GM23338 (cell line): ENCODE data around the gene COPE.
A peak's percentile ranks its signal among the peaks of the same experiment; 100 is the strongest.

Experiments used
- CREB1 ChIP-seq: fragments of 250-450 bp; sonication (Bioruptor Pico); IDR thresholded peaks from 2 replicates; pipeline ENCODE4 v1.5.0; 2020; ENCODE audit warnings: low read depth, mild to moderate bottlenecking, moderate library complexity
- EZH2 ChIP-seq: fragments of 200-600 bp; sonication (generic); IDR thresholded peaks from one replicate; pipeline ENCODE4 v1.8.0; 2017; ENCODE audit warnings: antibody characterized with exemption, mild to moderate bottlenecking, low read depth; ENCODE audit not compliant: unreplicated experiment
- NANOG ChIP-seq: IDR thresholded peaks from 2 replicates; pipeline ENCODE4 v1.6.1; 2016; ENCODE audit warnings: antibody characterized with exemption, borderline replicate concordance
- POLR2AphosphoS5 ChIP-seq: IDR thresholded peaks from 2 replicates; pipeline ENCODE4 v1.6.1; 2016; ENCODE audit warnings: antibody characterized with exemption, low read depth
- ZNF331 ChIP-seq: fragments of 250-450 bp; sonication (Bioruptor Pico); IDR thresholded peaks from 2 replicates; pipeline ENCODE4 v1.5.0; 2020; ENCODE audit warnings: low read depth, mild to moderate bottlenecking, moderate library complexity
- TF ChIP-seq, protein P1 (sequence below): IDR thresholded peaks from one replicate; pipeline ENCODE4 v1.6.1; 2018; ENCODE audit warnings: antibody characterized with exemption; ENCODE audit not compliant: unreplicated experiment
- TF ChIP-seq, protein P2 (sequence below), 2 experiments: fragments of 200-600 bp in 1 of 2; sonication (generic) in 1 of 2; conservative IDR thresholded peaks; 2 replicates each; pipeline versions ENCODE4 v1.5.1 to v1.6.1; 2016 to 2017; ENCODE audit warnings: antibody characterized with exemption in 2 of 2, low read depth in 2 of 2, mild to moderate bottlenecking in 2 of 2, moderate library complexity in 1 of 2

DNA sequence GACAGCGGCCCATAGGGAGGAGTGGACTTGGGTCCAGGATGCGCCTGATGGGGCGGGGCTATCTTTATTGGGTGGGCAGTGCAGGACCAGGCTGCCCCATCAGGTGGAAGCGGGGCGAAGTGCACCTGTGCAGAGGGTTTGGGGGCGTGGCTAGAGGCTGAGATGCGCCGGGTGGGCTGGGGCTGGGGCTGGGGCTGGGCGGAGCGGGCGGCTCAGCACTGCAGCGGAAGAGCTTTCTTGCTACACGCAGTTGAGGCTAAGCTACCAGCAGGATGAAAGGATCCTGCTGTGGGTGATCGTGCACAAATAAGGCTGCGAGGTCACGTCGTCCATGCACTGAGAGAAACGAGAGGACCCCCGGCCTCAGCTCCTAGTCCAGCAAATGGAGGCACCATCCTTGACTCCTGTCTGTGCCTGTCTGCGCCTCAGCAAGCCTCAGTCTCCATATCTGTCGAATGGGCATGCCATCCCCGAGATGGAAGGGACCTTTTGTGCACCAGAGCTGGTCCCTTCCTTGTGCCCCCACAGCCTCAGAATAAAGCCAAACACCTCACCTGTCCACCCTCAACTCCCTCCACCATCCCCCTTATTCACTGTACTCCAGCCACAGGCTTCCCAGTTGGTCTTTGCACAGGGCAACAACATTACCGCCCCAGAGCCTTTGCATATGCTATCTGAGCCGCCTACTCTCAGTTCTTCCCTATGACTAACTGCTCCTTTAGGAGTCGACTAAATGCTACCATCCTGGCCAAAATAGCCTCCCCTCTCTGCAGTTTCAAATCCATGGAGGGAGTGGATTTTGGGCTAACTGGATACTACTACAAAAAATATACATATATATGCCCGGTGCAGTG is 42.8 kb upstream of the COPE start:
- TF ChIP-seq, protein P1, sequence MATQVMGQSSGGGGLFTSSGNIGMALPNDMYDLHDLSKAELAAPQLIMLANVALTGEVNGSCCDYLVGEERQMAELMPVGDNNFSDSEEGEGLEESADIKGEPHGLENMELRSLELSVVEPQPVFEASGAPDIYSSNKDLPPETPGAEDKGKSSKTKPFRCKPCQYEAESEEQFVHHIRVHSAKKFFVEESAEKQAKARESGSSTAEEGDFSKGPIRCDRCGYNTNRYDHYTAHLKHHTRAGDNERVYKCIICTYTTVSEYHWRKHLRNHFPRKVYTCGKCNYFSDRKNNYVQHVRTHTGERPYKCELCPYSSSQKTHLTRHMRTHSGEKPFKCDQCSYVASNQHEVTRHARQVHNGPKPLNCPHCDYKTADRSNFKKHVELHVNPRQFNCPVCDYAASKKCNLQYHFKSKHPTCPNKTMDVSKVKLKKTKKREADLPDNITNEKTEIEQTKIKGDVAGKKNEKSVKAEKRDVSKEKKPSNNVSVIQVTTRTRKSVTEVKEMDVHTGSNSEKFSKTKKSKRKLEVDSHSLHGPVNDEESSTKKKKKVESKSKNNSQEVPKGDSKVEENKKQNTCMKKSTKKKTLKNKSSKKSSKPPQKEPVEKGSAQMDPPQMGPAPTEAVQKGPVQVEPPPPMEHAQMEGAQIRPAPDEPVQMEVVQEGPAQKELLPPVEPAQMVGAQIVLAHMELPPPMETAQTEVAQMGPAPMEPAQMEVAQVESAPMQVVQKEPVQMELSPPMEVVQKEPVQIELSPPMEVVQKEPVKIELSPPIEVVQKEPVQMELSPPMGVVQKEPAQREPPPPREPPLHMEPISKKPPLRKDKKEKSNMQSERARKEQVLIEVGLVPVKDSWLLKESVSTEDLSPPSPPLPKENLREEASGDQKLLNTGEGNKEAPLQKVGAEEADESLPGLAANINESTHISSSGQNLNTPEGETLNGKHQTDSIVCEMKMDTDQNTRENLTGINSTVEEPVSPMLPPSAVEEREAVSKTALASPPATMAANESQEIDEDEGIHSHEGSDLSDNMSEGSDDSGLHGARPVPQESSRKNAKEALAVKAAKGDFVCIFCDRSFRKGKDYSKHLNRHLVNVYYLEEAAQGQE = no peak
- TF ChIP-seq CREB1 = no peak
- TF ChIP-seq, protein P2, sequence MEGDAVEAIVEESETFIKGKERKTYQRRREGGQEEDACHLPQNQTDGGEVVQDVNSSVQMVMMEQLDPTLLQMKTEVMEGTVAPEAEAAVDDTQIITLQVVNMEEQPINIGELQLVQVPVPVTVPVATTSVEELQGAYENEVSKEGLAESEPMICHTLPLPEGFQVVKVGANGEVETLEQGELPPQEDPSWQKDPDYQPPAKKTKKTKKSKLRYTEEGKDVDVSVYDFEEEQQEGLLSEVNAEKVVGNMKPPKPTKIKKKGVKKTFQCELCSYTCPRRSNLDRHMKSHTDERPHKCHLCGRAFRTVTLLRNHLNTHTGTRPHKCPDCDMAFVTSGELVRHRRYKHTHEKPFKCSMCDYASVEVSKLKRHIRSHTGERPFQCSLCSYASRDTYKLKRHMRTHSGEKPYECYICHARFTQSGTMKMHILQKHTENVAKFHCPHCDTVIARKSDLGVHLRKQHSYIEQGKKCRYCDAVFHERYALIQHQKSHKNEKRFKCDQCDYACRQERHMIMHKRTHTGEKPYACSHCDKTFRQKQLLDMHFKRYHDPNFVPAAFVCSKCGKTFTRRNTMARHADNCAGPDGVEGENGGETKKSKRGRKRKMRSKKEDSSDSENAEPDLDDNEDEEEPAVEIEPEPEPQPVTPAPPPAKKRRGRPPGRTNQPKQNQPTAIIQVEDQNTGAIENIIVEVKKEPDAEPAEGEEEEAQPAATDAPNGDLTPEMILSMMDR (conservative IDR thresholded peaks at IDR 0.05; ENCODE audit: low read depth in 2 of 2) = peak in 1 of 2 experiments; percentile 33; a peak in 2 of 4 replicates
- TF ChIP-seq ZNF331 = no peak
- TF ChIP-seq EZH2 = no peak
- no peak for TF ChIP-seq POLR2AphosphoS5
- no peak for TF ChIP-seq NANOG
